Stimulated activated CD4-positive, alpha-beta T cell treated with anti-CD3 and anti-CD28 coated beads, Interleukin-12 subunit alpha, Interleukin-12 subunit beta, amount 100 ng/mL, for 4 hours (primary cell): ENCODE results near the gene HOXB8.
A peak's percentile ranks its signal among the peaks of the same experiment; 100 is the strongest.

Experiments used
- DNase-seq: peaks from one replicate; pipeline ENCODE4 v3.0.0-alpha.2; 2020

Gene HOXB8

GRCh38 chr17:48596000-48596734 is 18.9 kb downstream of the HOXB8 start:
- no peak for DNase-seq

DNA sequence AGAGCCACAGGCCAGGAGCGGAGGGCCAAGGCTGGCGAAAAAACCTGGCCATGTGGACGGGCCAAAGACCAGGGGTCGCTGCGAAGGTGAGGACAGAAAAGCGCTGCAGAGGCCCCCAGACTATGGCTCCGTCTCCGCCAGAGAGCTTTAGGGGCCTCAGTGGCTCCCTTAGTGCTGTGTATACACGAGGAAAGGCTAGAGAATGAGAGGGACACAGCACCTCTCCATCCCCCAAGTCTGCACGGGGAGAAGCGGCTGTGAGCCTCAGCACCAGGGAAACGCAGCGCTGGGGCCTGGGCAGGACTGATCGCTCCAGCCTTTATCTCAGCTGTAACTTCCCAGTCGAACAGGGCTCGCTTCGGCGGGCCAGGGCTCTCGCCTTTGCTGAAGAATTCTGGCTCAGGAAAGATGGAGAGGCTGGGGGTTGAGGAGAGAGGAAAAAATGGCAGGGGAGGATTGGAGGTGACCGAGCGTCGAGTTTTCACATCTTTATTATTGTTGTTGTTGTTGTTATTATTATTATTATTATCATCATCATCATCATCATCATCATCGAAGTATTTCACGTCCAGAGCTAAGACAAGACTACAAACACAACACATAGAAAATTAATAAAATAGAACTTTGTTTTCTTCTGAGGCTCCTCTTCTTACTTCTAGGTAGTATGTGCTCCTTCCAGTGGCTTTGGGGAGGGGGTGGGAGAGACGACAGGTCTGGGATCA is 19.7 kb downstream of the HOXB8 start:
- DNase-seq = no peak

DNA sequence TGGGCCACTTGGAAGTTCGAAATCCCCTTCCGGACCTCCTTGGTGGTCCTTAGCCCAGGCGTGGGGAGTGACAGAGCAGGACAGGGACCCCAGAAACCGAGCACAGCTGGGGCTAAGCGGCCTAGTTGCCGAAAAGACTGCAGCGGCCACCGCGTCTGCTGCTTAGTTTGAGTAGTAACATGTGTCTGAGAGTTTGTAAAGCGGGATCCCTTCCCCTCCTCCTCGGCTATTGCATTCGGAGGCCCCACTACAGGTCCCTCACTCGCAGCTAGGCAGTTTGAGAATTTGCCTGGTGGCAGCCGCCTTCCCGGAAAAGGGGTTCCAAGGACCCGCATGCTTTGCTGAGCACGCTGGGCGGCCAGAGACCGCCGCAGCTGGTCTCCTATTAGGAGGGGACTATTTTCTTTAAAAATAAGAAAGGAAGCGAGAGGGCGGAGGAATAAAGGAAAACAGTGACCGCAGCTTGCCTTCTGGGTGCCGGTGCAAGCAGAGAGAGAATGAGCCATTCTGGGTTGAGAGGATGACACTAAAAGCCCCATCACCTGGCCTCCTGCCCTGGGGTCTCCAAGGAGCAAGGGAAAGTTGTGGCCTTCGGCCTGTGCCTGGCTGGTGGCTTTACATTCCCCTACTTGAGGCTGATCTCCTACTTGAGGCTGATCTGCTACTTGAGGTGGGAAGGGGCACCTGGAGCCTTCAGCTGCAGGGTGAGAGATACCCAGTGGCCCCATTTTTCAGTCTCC is 20.4 kb downstream of the HOXB8 start:
- DNase-seq = no peak

GRCh38 chr17:48593840-48594537 is 21.1 kb downstream of the HOXB8 start:
- DNase-seq = peak; percentile 82

- no peak for DNase-seq
These were observed 21.8 kb downstream of the HOXB8 start, which contains the start of gene HOXB5 for GRCh38 chr17:48593126-48593829. HOXB5 (minus strand) TSS chr17:48593779; CDS start chr17:48593682, 97 bp downstream.

GRCh38 chr17:48592577-48592976 is 22.5 kb downstream of the HOXB8 start:
- DNase-seq = no peak

GRCh38 chr17:48592057-48592514 is 23.0 kb downstream of the HOXB8 start:
- DNase-seq = no peak

- no peak for DNase-seq
These were observed 23.6 kb downstream of the HOXB8 start for GRCh38 chr17:48591255-48592056.

- no peak for DNase-seq
These were observed 24.4 kb downstream of the HOXB8 start for GRCh38 chr17:48590607-48591161.

GRCh38 chr17:48589831-48590606 is 25.1 kb downstream of the HOXB8 start, which contains the start of gene HOXB3:
HOXB3 (minus strand) TSS chr17:48590241; CDS start chr17:48552474, 37,767 bp downstream.
- no peak for DNase-seq

- no peak for DNase-seq
These were observed 25.8 kb downstream of the HOXB8 start for GRCh38 chr17:48589060-48589830.

- DNase-seq = no peak
These were observed 26.6 kb downstream of the HOXB8 start for GRCh38 chr17:48588528-48588927.

DNA sequence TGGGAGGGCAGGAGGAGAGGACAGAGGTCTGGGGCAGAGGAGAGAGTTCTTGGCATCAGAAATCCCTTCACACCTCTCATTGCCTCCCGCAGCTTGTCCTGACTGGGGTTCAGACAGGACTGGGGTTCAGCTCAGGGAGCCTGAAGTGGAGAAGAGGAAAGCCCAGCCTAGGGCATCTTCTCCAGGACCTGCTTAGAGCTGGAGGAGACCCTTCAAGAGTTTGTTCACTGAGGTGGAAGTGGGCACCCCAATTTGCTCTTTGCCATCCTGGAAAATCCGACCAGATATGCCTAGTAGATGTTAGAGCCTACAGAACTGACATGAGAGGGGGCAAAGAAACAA is 27.0 kb downstream of the HOXB8 start:
- no peak for DNase-seq

- DNase-seq = no peak
These were observed 27.6 kb downstream of the HOXB8 start for GRCh38 chr17:48587276-48588073.

DNA sequence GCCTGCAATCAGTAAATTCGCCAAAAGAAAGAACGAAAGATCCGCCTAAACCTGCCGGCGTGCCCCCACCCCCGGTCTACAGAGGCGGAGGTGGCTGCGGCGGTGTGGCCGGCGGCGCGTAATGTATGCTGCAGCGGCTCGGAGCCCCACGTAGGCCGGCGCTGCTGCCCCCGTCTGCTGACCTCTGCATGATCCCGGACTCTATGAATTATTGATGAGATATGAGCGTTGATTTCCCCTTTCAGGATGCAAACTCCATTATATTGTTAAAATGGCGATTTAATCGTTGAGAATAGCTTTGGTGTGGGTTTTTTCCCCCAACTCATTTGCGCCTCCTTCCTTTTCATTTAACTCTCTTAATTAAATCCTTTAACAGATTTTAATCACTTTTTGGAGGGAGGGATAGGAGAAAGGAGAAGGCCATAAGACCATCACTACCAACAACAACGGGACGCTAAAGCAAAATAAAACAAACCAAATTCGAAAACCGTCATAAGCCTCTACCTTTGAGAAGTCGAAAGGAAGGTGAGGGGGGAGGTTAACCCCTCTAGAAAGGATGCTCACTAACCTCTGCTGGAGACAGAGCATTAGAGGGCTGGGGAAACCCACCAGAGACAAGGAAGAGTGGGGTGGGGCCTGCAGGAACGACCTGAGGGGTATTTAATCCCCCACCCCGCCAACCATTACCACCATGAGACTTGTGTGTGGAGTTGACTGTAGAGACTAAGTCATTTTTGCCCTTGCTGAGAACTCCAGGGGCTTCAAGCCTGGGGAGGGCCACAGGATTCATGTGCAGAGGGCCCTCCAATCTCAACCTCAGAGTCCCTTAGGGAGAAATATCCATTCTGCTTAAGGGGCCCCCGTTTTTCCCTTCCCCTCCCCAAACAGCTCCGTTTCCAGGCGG is 28.5 kb downstream of the HOXB8 start:
- no peak for DNase-seq

DNA sequence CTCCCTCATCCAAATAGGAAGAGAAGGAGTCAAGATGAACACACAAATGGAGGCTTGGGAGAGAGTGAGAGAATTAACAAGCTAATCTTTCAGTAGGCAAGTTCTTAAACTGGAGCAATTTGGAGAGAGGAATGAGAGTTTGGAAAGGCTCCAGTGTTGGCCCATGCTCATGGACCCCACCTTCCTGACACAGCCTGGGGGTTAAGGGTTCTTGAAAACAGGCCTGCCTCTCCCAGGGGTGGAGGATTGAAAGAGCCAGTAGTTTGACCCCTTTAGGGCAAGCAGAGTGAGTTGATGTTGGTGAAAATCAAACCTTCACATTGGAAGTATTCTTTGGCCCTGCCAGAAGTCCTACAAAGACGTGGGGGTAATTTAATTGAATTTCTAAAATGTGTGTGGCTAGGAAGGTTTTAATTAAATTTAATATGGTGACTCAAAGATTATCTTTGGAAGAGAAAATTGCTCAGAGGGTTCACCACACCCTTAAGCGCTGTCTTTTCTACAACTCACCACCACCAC is 30.8 kb downstream of the HOXB8 start:
- no peak for DNase-seq

GRCh38 chr17:48583708-48584222 is 31.3 kb downstream of the HOXB8 start:
- no peak for DNase-seq
